ENCODE data around the gene RAI14.

- TF ChIP-seq CTCF (conservative IDR thresholded peaks at IDR 0.05) = no peak
- TF ChIP-seq EZH2 (IDR thresholded peaks at IDR 0.05; ENCODE audit: low read depth) = no peak
Observed at GRCh38 chr5:34609951-34610441, 46.1 kb upstream of the RAI14 start.
